AG09319 (cell line): ENCODE results near the gene ALDH6A1.

Experiments used
- DNase-seq: peaks from one replicate; pipeline ENCODE4 v3.0.0-alpha.2; 2010; ENCODE audit warnings: low read depth; ENCODE audit errors: extremely low read depth
- CTCF ChIP-seq: IDR thresholded peaks from 2 replicates; pipeline ENCODE4 v1.5.1; 2011; ENCODE audit warnings: low read depth, mild to moderate bottlenecking, inconsistent platforms, low read length, moderate library complexity

Gene ALDH6A1

GRCh38 chr14:74077401-74077800, 6.9 kb downstream of the ALDH6A1 start:
- DNase-seq, result no peak
- no peak for TF ChIP-seq CTCF

GRCh38 chr14:74065746-74066575, 18.3 kb downstream of the ALDH6A1 start:
- no peak for TF ChIP-seq CTCF
- no peak for DNase-seq

- no peak for DNase-seq
- TF ChIP-seq CTCF, result no peak
Measured at GRCh38 chr14:74064883-74065282, 19.4 kb downstream of the ALDH6A1 start.

GRCh38 chr14:74064426-74064825, 19.8 kb downstream of the ALDH6A1 start:
- DNase-seq, result no peak
- TF ChIP-seq CTCF, result no peak

GRCh38 chr14:74062809-74063150, 21.5 kb downstream of the ALDH6A1 start:
- DNase-seq, result no peak
- no peak for TF ChIP-seq CTCF

GRCh38 chr14:74049876-74050495, 34.3 kb downstream of the ALDH6A1 start:
- DNase-seq, result no peak
- no peak for TF ChIP-seq CTCF

- no peak for TF ChIP-seq CTCF
- DNase-seq, result no peak
Measured at GRCh38 chr14:74048281-74048680, 36.0 kb downstream of the ALDH6A1 start.
